ENCODE data around the gene TLE4.

Gene TLE4

DNA sequence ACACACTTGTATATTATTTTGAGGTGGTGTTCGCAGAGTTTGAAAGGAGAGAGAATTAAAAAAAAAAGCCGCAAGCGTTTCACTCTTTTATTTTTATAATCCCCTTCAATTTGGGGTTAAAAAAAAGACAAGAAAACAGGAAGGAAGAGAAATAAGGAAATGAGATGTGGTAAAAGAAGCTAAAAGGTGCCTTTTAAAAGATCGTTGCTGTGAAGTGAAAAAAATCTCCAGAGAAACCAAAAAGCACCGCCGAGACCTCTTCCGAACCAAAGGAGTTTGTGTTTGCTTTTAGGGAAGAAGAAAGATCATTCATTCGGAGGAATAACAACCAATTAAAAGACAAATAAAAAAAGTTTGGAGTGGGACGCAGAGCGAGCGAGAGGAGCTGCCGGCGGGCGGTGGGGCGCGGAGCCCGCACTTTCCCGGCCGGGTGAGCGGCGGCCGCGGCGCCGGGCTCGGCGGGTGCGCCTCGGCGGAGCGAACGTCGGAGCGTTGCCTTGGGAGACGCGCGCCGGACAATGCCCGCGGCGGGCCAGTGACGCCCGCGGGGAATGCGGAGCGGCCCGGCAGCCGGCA is 355 bp downstream of the TLE4 start:
- H3K4me1 ChIP-seq (ENCODE audit: control insufficient read depth, insufficient read depth, low read length): peaks cover 27% of the 10 kb centered on the region
- peak overlapping the region; percentile 77 for H3K27ac ChIP-seq (ENCODE audit: low read depth, low read length)
- no peaks in the 10 kb centered on the region for H3K27me3 ChIP-seq (ENCODE audit: control insufficient read depth, insufficient read depth, low read length)
- H3K4me3 ChIP-seq (ENCODE audit: low read depth, low read length): peak overlapping the region; percentile 88
- H3K36me3 ChIP-seq (ENCODE audit: control insufficient read depth, insufficient read depth, low read length): peaks cover 11% of the 10 kb centered on the region; the same call in 1 of the 2 replicates
- no peaks in the 10 kb centered on the region for H3K9me3 ChIP-seq (ENCODE audit: control insufficient read depth, insufficient read depth, low read length)
- H3K9ac ChIP-seq (ENCODE audit: low read depth, low read length): peak overlapping the region; percentile 79

DNA sequence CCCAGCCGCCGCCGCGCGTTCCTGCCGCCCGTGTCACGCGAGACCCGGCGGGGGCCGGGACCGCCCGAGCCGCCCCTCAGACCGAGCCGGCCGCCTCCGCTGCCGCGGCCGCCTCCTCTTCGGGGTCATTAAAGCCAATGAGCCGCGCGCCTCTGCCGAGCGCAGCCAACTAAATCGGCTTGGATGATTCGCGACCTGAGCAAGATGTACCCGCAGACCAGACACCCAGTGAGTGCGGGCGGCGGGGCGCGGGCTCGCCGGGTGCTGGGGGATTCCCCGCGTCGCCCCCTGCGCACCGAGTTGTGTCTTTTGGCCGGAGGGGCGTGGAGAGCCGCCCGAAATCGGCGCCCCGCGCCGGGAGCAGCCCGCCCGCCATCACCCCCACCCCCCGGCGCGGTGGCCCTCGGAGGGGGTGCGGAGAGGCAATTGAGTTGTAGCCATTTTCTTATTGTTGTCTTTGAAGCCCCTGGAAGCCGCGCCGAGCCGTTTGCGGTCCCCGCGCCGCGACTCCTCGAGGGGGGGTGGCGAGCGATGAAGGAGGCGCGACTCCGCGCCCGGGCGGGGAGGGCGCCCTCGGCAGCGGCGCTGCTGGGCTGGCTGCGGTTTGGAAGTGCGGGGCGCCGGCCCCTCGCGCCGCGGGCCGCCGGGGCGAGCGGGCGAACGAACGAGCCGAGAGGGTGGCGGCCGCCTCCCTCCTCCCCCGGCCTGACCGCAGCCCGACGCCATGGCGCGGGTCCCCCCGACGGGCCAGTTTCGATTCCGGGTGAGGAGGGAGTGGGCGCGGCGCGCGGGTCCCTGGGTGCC is 1.0 kb downstream of the TLE4 start:
- Histone ChIP-seq H3K36me3 (ENCODE audit: control insufficient read depth, insufficient read depth, low read length) (peaks cover 17% of the 10 kb centered on the region), H3K4me3 (ENCODE audit: low read depth, low read length) (peak overlapping the region; percentile 88), H3K27ac (ENCODE audit: low read depth, low read length) (peak overlapping the region; percentile 77), H3K27me3 (ENCODE audit: control insufficient read depth, insufficient read depth, low read length) (no peaks in the 10 kb centered on the region), H3K9ac (ENCODE audit: low read depth, low read length) (peak overlapping the region; percentile 79), H3K9me3 (ENCODE audit: control insufficient read depth, insufficient read depth, low read length) (no peaks in the 10 kb centered on the region), H3K4me1 (ENCODE audit: control insufficient read depth, insufficient read depth, low read length) (peaks cover 27% of the 10 kb centered on the region)

DNA sequence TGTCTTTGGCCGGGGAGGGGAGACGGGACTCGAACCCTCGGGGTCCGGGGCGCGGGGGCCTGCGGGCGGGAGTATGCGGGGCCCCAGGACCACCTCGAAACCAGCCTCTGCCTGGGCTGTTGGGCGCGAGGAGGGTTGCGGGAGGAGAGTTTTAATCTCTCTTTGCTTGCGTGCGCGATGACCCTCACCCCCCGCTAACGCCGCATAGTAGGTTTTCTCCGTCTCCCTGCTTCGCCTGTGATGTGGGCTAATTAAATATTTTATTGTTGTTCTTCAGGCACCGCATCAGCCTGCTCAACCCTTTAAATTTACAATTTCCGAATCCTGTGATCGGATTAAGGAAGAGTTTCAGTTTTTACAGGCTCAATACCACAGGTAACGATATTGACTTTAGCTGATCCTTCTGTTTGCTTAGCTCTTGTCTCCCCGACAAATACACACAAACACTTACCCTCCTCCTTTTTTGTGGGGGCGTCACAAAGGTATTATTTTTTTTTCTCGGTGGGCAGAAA is 1.7 kb downstream of the TLE4 start:
- Histone ChIP-seq H3K4me1 (ENCODE audit: control insufficient read depth, insufficient read depth, low read length) (peaks cover 27% of the 10 kb centered on the region), H3K36me3 (ENCODE audit: control insufficient read depth, insufficient read depth, low read length) (peaks cover 17% of the 10 kb centered on the region), H3K27ac (ENCODE audit: low read depth, low read length) (peak overlapping the region; percentile 33), H3K27me3 (ENCODE audit: control insufficient read depth, insufficient read depth, low read length) (no peaks in the 10 kb centered on the region), H3K4me3 (ENCODE audit: low read depth, low read length) (peak overlapping the region; percentile 88), H3K9ac (ENCODE audit: low read depth, low read length) (peak overlapping the region; percentile 79), H3K9me3 (ENCODE audit: control insufficient read depth, insufficient read depth, low read length) (no peaks in the 10 kb centered on the region)

DNA sequence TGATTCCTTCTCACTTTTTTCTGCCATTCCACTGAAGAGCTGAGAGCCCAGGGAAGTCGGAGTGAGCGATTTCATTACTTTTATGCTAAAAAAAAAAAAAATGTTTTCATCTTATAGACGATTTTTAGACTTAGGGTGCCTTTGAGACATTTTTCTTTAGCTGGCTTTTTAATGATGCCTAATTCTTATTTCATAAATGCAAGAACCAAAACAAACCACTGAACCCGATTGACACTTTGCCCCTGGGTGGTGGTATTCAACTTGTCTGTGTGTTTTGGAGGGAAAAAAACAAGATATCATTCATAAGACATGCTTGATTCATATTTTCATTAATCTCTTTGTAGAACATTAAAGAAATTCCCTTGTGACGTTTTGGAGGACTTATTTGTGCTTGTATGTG is 2.4 kb downstream of the TLE4 start:
- no peaks in the 10 kb centered on the region for H3K27me3 ChIP-seq (ENCODE audit: control insufficient read depth, insufficient read depth, low read length)
- H3K9ac ChIP-seq (ENCODE audit: low read depth, low read length): peak overlapping the region; percentile 79
- no peaks in the 10 kb centered on the region for H3K9me3 ChIP-seq (ENCODE audit: control insufficient read depth, insufficient read depth, low read length)
- peak overlapping the region; percentile 88 for H3K4me3 ChIP-seq (ENCODE audit: low read depth, low read length)
- peaks cover 27% of the 10 kb centered on the region for H3K4me1 ChIP-seq (ENCODE audit: control insufficient read depth, insufficient read depth, low read length)
- peaks cover 19% of the 10 kb centered on the region for H3K36me3 ChIP-seq (ENCODE audit: control insufficient read depth, insufficient read depth, low read length)
- H3K27ac ChIP-seq (ENCODE audit: low read depth, low read length): no peak overlapping the region

DNA sequence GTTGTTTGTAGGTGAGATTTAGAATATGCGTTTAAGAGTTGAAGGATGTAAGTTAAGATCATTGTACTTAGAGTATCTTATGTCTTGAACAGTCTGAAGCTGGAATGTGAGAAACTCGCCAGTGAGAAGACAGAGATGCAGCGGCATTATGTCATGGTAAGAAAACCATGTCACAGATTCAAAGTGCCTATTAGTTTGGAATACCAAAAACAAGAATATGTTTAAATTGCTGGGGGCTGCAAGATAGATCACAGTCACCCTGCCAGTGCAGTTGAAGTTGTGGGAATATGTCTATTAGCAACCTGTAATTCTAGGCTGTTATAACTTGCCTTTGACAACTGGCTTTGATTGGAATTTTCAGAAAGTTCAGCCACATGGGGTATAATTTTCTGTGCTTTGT is 3.0 kb downstream of the TLE4 start:
- H3K4me1 ChIP-seq (ENCODE audit: control insufficient read depth, insufficient read depth, low read length): peaks cover 25% of the 10 kb centered on the region
- H3K9me3 ChIP-seq (ENCODE audit: control insufficient read depth, insufficient read depth, low read length): no peaks in the 10 kb centered on the region
- H3K27me3 ChIP-seq (ENCODE audit: control insufficient read depth, insufficient read depth, low read length): no peaks in the 10 kb centered on the region
- no peak overlapping the region for H3K27ac ChIP-seq (ENCODE audit: low read depth, low read length)
- H3K9ac ChIP-seq (ENCODE audit: low read depth, low read length): 0 out of 2 replicates have a peak overlapping the region, but pooled peaks have one; percentile 14
- peak overlapping the region; percentile 88 for H3K4me3 ChIP-seq (ENCODE audit: low read depth, low read length)
- peaks cover 26% of the 10 kb centered on the region for H3K36me3 ChIP-seq (ENCODE audit: control insufficient read depth, insufficient read depth, low read length)

DNA sequence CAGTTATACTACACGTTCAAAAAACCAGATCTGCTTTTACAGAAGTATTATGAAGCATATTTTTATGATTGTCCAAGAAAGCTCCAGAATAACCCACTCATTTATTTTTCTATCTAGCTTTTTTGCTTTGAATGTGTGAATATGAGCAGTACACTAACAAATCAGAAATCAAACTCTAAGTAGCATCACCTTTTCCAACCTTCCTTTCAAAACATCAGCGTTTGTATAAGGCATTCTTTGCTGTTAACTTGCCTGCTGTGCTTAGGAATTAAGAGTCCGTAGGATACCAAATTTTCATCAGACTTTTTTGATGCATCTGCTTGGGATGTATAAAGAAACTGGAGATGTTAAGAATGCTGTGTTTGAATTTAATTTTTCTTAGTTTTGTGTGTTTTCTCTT is 3.8 kb downstream of the TLE4 start:
- peaks cover 21% of the 10 kb centered on the region for H3K4me1 ChIP-seq (ENCODE audit: control insufficient read depth, insufficient read depth, low read length)
- H3K4me3 ChIP-seq (ENCODE audit: low read depth, low read length): peak overlapping the region; percentile 88; the same call in 1 of the 2 replicates
- H3K9ac ChIP-seq (ENCODE audit: low read depth, low read length): no peak overlapping the region
- H3K27ac ChIP-seq (ENCODE audit: low read depth, low read length): no peak overlapping the region
- no peaks in the 10 kb centered on the region for H3K27me3 ChIP-seq (ENCODE audit: control insufficient read depth, insufficient read depth, low read length)
- no peaks in the 10 kb centered on the region for H3K9me3 ChIP-seq (ENCODE audit: control insufficient read depth, insufficient read depth, low read length)
- H3K36me3 ChIP-seq (ENCODE audit: control insufficient read depth, insufficient read depth, low read length): peaks cover 34% of the 10 kb centered on the region

DNA sequence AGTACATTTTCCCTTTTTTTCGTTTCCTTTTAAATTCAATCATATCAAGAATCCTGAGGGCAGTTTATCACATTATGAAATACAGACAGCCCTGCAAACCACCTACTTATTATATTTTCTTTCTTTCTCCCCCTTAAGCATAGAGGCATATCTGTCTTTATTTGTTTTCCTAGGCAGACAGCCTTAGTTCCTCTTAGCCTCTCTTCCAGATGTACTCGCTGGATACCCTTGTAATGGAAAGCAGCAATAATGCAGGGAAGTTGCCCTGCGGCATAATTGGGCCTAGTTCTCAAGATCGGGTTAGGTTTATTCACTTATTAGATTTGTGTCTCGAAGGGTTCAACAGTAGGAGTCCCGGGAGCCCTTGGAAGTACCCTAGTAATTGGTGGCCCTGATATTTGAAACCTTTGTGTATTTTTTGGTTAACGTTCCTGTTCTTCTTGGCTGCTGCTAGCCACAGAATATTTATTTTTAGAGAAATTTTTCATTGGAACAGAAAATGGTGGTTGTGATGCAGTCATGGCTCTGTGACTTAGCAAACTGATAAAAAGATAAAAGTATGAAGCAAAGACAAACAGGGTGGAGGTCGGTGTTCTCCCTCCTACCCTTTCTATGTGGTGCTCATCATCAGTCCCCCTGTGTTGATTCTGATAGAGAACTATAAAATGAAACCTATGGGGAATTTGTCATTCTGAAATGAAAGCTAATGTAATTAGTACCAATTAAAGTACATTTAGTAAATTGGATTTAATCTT is 6.4 kb downstream of the TLE4 start:
- H3K4me3 ChIP-seq (ENCODE audit: low read depth, low read length): no peak overlapping the region
- no peak overlapping the region for H3K9ac ChIP-seq (ENCODE audit: low read depth, low read length)
- H3K36me3 ChIP-seq (ENCODE audit: control insufficient read depth, insufficient read depth, low read length): peaks cover 34% of the 10 kb centered on the region
- no peaks in the 10 kb centered on the region for H3K9me3 ChIP-seq (ENCODE audit: control insufficient read depth, insufficient read depth, low read length)
- no peak overlapping the region for H3K27ac ChIP-seq (ENCODE audit: low read depth, low read length)
- H3K4me1 ChIP-seq (ENCODE audit: control insufficient read depth, insufficient read depth, low read length): peaks cover 41% of the 10 kb centered on the region
- no peaks in the 10 kb centered on the region for H3K27me3 ChIP-seq (ENCODE audit: control insufficient read depth, insufficient read depth, low read length)

DNA sequence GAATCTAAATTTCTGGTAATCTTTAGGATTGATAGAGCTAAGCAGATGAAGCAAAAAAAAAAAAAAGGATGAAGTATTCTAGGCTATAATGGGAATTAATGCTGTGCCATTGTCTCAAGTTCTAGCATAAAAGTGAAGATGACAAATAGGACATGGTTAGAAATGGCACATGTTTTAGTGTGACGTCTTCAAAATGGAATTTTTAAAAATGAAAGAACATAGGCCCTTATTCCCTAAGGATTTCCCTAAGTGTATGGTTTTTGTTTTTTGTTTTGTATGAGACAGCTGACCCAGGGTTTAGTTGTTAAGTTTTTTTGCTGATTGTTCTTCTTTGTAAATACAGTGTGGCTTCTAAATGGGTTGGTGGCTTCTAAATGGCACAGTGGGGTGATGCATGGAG is 7.1 kb downstream of the TLE4 start:
- peaks cover 48% of the 10 kb centered on the region for H3K4me1 ChIP-seq (ENCODE audit: control insufficient read depth, insufficient read depth, low read length)
- H3K9ac ChIP-seq (ENCODE audit: low read depth, low read length): no peak overlapping the region
- no peaks in the 10 kb centered on the region for H3K9me3 ChIP-seq (ENCODE audit: control insufficient read depth, insufficient read depth, low read length)
- peaks cover 34% of the 10 kb centered on the region for H3K36me3 ChIP-seq (ENCODE audit: control insufficient read depth, insufficient read depth, low read length)
- no peak overlapping the region for H3K4me3 ChIP-seq (ENCODE audit: low read depth, low read length)
- no peak overlapping the region for H3K27ac ChIP-seq (ENCODE audit: low read depth, low read length)
- H3K27me3 ChIP-seq (ENCODE audit: control insufficient read depth, insufficient read depth, low read length): no peaks in the 10 kb centered on the region

DNA sequence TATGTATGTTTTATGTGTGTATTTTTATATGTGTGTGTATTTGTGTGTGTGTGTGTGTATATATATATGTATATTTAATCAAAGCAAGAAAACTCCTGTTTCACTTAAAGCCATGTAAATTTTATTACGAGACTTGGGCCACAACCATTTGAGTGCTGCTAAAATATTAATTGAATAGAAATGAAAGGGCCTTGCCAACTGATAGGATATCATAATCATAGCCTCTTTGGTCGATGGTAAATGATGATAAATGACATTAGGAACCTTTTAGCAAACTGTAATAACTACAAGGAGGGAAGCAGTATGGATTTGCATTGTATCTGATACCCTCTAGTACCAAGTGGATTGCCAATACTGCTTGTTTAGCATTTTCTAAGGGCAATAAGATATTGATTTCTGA is 7.9 kb downstream of the TLE4 start:
- Histone ChIP-seq H3K9ac (ENCODE audit: low read depth, low read length) (no peak overlapping the region), H3K27ac (ENCODE audit: low read depth, low read length) (no peak overlapping the region), H3K36me3 (ENCODE audit: control insufficient read depth, insufficient read depth, low read length) (peaks cover 34% of the 10 kb centered on the region), H3K27me3 (ENCODE audit: control insufficient read depth, insufficient read depth, low read length) (no peaks in the 10 kb centered on the region), H3K4me1 (ENCODE audit: control insufficient read depth, insufficient read depth, low read length) (peaks cover 46% of the 10 kb centered on the region), H3K9me3 (ENCODE audit: control insufficient read depth, insufficient read depth, low read length) (no peaks in the 10 kb centered on the region), H3K4me3 (ENCODE audit: low read depth, low read length) (no peak overlapping the region)

DNA sequence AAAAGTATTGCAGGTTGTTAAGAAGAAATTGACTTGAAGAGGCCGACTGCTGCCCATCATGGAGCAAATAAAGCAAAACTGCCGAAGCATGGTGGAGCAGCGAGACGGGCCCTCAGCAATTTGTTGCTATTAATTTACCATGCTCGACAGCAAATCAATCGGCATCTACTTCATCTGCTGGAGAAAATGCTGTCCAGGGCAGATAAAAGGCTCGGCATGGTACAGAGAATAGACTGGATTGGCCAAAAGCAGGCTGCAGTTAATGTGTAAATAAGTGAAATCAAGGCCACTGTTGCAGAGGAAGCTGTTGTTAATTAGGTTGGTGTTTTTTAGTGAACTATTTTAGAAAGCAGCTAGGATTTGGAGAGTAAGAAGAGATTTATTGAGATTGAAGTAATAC is 8.3 kb downstream of the TLE4 start:
- H3K4me1 ChIP-seq (ENCODE audit: control insufficient read depth, insufficient read depth, low read length): peaks cover 41% of the 10 kb centered on the region
- H3K4me3 ChIP-seq (ENCODE audit: low read depth, low read length): no peak overlapping the region
- H3K36me3 ChIP-seq (ENCODE audit: control insufficient read depth, insufficient read depth, low read length): peaks cover 31% of the 10 kb centered on the region
- H3K27me3 ChIP-seq (ENCODE audit: control insufficient read depth, insufficient read depth, low read length): no peaks in the 10 kb centered on the region
- no peak overlapping the region for H3K27ac ChIP-seq (ENCODE audit: low read depth, low read length)
- no peaks in the 10 kb centered on the region for H3K9me3 ChIP-seq (ENCODE audit: control insufficient read depth, insufficient read depth, low read length)
- no peak overlapping the region for H3K9ac ChIP-seq (ENCODE audit: low read depth, low read length)

DNA sequence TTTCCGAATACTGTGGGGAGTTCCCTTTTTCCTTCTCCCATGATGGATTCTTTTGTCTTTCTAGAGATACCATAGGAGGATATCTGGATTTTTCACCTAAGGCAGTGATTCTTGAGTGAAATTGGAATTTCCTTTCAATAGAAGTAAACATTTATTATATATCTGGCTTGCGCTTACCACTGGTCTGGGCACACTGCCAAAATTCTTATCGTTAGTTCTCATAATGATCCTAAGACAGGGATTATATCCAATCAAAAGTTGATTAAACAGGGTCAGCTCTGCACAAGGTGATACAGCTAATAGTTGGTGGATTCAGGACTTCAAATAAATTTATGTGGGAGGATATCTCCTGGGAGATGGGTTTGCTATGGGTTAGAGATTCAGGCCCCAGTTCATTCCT is 9.6 kb downstream of the TLE4 start:
- Histone ChIP-seq H3K9me3 (ENCODE audit: control insufficient read depth, insufficient read depth, low read length) (no peaks in the 10 kb centered on the region), H3K36me3 (ENCODE audit: control insufficient read depth, insufficient read depth, low read length) (peaks cover 26% of the 10 kb centered on the region), H3K4me3 (ENCODE audit: low read depth, low read length) (no peak overlapping the region), H3K27ac (ENCODE audit: low read depth, low read length) (no peak overlapping the region), H3K27me3 (ENCODE audit: control insufficient read depth, insufficient read depth, low read length) (no peaks in the 10 kb centered on the region), H3K9ac (ENCODE audit: low read depth, low read length) (no peak overlapping the region), H3K4me1 (ENCODE audit: control insufficient read depth, insufficient read depth, low read length) (peaks cover 31% of the 10 kb centered on the region)

Data from HUES48 (cell line).